Measurements from ENCODE around the gene KCNH2.

Gene KCNH2

GRCh38 chr7:150993511-150993910 lies 15.4 kb upstream of the KCNH2 start:
- DNase-seq: no peak

GRCh38 chr7:150992833-150993302 lies 14.7 kb upstream of the KCNH2 start:
- DNase-seq: no peak

DNA sequence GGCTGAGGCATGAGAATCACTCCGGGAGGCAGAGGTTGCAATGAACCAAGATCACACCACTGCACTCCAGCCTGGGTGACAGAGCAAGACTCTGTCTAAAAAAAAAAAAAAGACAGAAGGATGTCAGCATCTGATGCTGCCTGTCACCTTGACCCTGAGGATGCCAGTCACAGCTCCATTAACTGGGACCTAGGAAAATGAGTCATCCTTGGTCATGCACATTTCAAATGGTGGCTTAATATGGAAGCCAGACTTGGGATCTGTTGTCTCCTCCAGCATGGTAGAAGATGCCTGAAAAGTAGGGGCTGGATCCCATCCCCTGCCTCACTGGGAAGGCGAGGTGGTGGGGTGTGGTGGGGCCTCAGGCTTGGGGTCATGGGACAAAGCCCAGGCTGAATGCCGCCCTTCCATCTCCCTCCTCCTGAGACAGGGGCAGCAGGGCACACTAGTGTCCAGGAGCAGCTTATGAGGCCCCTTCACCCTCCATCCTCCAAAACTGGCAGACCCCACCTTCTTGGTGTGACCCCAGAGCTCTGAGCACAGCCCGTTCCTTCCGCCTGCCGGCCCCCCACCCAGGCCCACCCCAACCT lies 14.0 kb upstream of the KCNH2 start:
- DNase-seq: no peak

DNA sequence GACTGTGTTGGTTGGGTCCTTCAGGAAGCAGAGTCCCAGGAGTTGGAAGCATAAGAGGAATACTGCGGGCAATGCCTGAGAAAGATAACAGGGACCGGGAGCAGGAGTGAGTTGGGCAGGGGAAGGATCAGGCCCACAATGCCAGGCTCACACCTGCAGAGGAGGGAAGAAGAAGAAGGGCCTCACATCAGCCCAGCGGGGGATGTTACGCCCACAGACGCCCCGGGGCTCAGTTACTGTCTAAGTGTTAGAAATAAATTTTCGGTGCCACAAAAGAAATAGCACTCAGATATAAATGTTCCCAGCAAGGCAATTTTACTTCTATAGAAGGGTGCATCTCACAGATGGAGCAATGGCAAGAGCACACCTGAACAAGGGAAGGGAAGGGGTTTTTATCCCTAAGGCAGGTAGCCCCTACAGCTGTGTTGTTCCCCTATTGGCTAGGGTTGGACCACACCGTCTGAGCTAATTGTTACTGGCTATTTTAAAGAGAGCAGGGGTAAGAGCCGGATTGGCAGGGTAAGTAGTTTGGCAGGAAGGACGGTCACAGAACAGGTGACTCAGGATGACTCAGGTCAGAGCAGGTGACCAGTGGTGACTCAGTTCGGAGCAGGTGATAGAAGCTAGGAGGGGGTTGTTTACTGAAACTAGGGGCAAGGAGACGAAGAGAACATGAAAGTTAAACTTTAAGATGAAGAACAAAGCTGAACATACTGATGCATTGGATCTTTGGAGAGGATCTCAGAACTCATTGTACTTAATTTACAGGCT lies 12.5 kb upstream of the KCNH2 start, which contains the start of gene NOS3:
Gene NOS3 (plus strand): TSS at position 602 of the 771 bp plus-strand sequence. CDS start 2,787 bp downstream, outside the sequence.
- DNase-seq: no peak

DNA sequence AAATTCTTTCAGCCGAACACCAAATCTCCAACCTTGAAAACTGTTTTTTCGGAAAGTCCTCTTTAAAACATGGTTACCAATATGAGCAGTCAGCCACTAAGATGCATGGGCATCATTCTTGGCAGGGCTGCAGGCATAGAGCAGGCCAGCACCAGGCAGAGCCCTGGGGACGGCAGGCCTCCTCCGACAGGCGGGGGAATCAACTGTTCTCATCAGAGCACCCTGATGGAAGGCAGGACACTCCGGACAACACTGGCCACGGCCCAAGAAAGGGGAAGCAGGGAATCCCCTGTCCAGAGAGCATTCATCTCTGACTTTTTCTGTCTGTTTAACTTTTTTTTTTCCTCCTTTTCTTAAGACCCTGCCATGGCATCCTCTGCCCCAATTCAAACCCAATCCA lies 11.3 kb upstream of the KCNH2 start:
- DNase-seq: no peak

GRCh38 chr7:150988230-150989226 lies 10.4 kb upstream of the KCNH2 start:
- DNase-seq: peak; percentile 55 to 73

- DNase-seq: no peak
Observed at GRCh38 chr7:150986556-150986955, 8.4 kb upstream of the KCNH2 start.

- peak; percentile 45 to 61 for DNase-seq
Observed at GRCh38 chr7:150986099-150986512, 8.0 kb upstream of the KCNH2 start.

GRCh38 chr7:150983893-150984368 lies 5.8 kb upstream of the KCNH2 start:
- peak in 1 of 2 donors; percentile 35 for DNase-seq

- DNase-seq: no peak
Observed at GRCh38 chr7:150982351-150982750, 4.2 kb upstream of the KCNH2 start.

DNA sequence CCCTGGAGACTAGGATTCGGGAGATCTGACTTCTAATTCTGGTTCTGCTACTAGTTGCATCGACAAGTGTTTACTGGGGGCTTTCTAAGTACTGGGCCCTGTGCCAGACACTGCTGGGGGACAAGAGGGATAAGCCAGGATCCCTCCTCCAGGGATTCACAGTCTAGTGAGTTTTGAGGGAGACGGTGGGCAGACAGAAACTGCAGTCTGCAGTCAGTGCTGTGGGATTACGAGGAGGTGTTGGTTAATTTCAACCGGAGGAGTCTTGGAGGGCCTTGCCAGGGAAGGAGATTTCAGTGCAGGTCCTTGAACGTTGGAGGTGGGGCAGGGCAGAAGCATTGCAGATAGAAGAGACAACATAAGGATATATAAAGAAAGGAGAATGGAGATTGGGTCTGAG lies 3.5 kb upstream of the KCNH2 start:
- no peak for DNase-seq

DNA sequence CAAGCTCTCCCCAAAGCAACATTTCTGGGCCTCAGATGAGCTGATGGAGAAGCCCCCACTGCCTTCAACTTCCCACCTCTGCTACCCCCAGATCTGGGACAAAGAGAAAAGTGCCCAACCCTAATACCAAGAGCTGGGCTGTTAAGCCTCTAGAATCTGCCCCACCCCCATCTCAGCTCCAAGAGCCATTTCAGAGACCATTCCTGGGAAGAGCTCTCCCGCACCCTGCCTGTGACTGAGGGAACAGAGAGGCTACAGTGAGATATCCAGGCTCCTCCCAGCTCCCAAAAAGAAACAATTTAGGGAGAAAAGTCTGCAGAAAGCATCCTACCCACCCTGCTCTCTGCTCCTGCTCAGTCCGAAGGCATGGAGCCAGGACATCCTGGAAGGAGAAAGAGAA lies 2.5 kb upstream of the KCNH2 start:
- DNase-seq: no peak

DNA sequence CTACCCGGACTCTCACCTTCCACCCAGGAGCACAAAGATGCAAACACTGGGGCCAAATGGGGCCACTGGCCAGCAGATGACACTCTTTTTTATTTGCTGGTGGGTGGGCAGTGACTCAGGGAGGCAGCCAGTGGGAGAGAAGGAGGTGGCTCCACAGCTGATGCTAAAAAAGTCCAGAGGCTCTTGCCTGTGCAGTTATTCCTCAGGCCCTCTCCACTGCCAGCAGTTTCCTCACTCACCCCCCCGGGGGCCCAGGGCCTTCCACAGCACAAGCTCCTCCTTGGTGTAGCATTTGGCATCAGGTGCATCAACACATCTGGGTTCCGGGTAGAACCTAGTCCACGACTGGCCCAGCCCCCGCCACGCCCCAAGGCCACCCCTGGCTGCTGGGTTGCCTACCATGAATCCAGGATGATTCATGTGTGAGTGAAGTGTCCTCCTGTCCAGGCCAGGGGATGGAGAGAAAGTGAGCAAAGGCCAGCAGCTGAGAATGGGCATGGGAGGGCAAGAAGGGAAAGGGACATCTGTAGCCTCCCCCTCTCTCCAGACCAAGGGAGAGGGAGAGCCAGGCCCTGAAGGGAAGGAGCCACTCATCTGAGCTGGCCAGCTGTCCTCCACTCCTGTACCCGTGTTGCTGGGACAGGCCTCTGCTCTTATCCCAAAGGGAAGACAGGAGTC lies 1.7 kb upstream of the KCNH2 start:
- DNase-seq: no peak

GRCh38 chr7:150977382-150978125 lies 567 bp downstream of the KCNH2 start:
- DNase-seq: no peak

DNA sequence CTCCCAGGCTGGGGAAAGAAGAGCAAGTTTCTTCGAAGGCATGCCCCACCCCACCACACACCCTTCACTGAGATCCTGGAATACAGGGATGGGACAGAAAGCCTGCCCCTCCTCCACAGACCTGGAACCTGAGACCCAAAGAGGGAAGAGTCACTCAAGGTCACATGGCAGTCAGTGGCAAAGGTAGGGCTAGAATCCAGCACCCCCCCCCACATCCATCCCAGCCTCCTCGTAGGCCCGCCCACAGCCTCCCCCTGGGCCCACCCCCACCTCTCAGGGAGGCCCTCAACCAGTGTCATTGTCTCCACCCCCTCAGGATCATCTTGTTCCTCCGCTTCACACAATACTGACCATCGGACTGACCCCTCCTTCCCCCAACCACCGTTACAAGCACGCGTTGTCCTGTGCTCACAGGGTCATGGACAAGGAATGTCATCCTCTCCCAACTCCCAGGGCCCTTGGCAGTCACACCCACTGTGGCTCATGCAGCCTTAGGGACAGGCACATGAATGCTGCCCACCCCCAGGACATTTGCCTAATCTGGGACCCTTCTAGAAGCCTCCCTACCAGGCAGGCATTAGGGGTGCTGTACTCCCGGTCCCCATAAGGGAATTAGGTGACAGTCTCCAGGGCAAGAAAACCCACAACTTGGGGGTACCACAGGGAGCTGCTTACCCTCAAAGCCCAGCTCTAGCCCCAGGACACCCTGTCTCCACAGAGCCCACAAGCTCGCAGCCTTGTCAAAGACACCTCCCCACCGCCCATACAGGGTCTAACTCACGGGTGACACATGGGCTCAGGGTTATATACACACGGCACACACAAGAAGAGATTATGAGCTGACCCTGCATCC lies 1.4 kb downstream of the KCNH2 start:
- no peak for DNase-seq

- no peak for DNase-seq
Observed at GRCh38 chr7:150975536-150976319, 2.4 kb downstream of the KCNH2 start.

- peak; percentile 86 to 87 for DNase-seq
Observed at GRCh38 chr7:150974468-150975391, 3.4 kb downstream of the KCNH2 start.

All from activated CD4-positive, alpha-beta T cell treated with anti-CD3 and anti-CD28 coated beads for 4 hours (primary cell).